HEK293 (cell line): ENCODE data around the gene TTC39A.

ENCODE experiments used
- CTCF ChIA-PET: fragments of 350-600 bp; formaldehyde crosslinking; extraction: SDS; loops from one replicate; lab custom pipeline; 2021; ENCODE audit warnings: antibody characterized with exemption; lab: Yijun Ruan, JAX
- POLR2A ChIA-PET: fragments of 300-600 bp; formaldehyde crosslinking; extraction: SDS; loops from one replicate; lab custom pipeline; 2020; ENCODE audit warnings: antibody characterized with exemption, inconsistent platforms; lab: Yijun Ruan, JAX
- H3K27ac ChIP-seq: fragments of 200-500 bp; sonication (Bioruptor generic); 2 replicates; pipeline ENCODE4 v1.5.1; 2014; ENCODE audit warnings: low read depth, low read length, control low read depth, inconsistent platforms; ENCODE audit errors: extremely low read depth
- H3K36me3 ChIP-seq, 2 experiments: fragments of 200-500 bp in 1 of 2; sonication (Bioruptor generic) in 1 of 2; 1 replicate in 1 of 2; 2 replicates in 1 of 2; pipeline ENCODE4 v1.5.1; 2014 to 2017; ENCODE audit warnings: inconsistent platforms in 2 of 2, low read length in 2 of 2; ENCODE audit not compliant: control insufficient read depth in 2 of 2, insufficient read depth in 1 of 2
- H3K4me1 ChIP-seq: fragments of 200-500 bp; sonication (Bioruptor generic); 2 replicates; pipeline ENCODE4 v1.5.1; 2014; ENCODE audit warnings: mild to moderate bottlenecking, low read length, inconsistent platforms; ENCODE audit not compliant: control insufficient read depth, insufficient read depth
- H3K4me3 ChIP-seq: 2 replicates; pipeline ENCODE4 v1.5.1; 2011; ENCODE audit warnings: low read depth, mild to moderate bottlenecking, control low read depth, low read length, moderate library complexity
- H3K9me3 ChIP-seq: fragments of 200-500 bp; sonication (Bioruptor generic); 2 replicates; pipeline ENCODE4 v1.5.1; 2014; ENCODE audit warnings: low read depth, low read length, inconsistent platforms; ENCODE audit not compliant: control insufficient read depth, insufficient read depth
- ATF2 ChIP-seq: fragments of 450-650 bp; formaldehyde crosslinking; IDR thresholded peaks from 2 replicates; pipeline ENCODE4 v1.5.1; 2016; ENCODE audit warnings: missing biosample characterization, missing genetic modification characterization, low read depth
- FEZF1 ChIP-seq: fragments of 450-650 bp; formaldehyde crosslinking; IDR thresholded peaks from 2 replicates; pipeline ENCODE4 v1.5.1; 2016; ENCODE audit warnings: missing biosample characterization, missing genetic modification characterization
- GLI2 ChIP-seq: fragments of 450-650 bp; formaldehyde crosslinking; IDR thresholded peaks from 2 replicates; pipeline ENCODE4; 2017; ENCODE audit warnings: missing biosample characterization, missing genetic modification characterization, low read depth, borderline replicate concordance
- INSM2 ChIP-seq: fragments of 450-650 bp; formaldehyde crosslinking; IDR thresholded peaks from 2 replicates; pipeline ENCODE4 v1.5.1; 2016; ENCODE audit warnings: missing biosample characterization, missing genetic modification characterization
- PRDM1 ChIP-seq: fragments of 450-650 bp; formaldehyde crosslinking; IDR thresholded peaks from 2 replicates; pipeline ENCODE4; 2016; ENCODE audit warnings: missing biosample characterization, missing genetic modification characterization
- SP3 ChIP-seq: fragments of 450-650 bp; formaldehyde crosslinking; IDR thresholded peaks from 2 replicates; pipeline ENCODE4 v1.5.1; 2016; ENCODE audit warnings: missing biosample characterization, missing genetic modification characterization
- TCF7L2 ChIP-seq: IDR thresholded peaks from 2 replicates; pipeline ENCODE4 v1.6.1; 2011; ENCODE audit warnings: low read depth, mild to moderate bottlenecking, inconsistent platforms, low read length, moderate library complexity, borderline replicate concordance
- WT1 ChIP-seq: fragments of 450-650 bp; formaldehyde crosslinking; IDR thresholded peaks from 2 replicates; pipeline ENCODE4 v1.5.1; 2016; ENCODE audit warnings: missing biosample characterization, missing genetic modification characterization
- YY1 ChIP-seq: fragments of 450-650 bp; formaldehyde crosslinking; IDR thresholded peaks from 2 replicates; pipeline ENCODE4 v1.5.1; 2018; ENCODE audit warnings: missing biosample characterization, missing genetic modification characterization
- ZBTB17 ChIP-seq: fragments of 450-650 bp; formaldehyde crosslinking; IDR thresholded peaks from 2 replicates; pipeline ENCODE4 v1.5.1; 2016; ENCODE audit warnings: missing biosample characterization, missing genetic modification characterization
- ZBTB21 ChIP-seq: fragments of 450-650 bp; formaldehyde crosslinking; IDR thresholded peaks from 2 replicates; pipeline ENCODE4 v1.5.1; 2017; ENCODE audit warnings: missing biosample characterization, missing genetic modification characterization
- ZNF132 ChIP-seq: fragments of 450-650 bp; formaldehyde crosslinking; IDR thresholded peaks from 2 replicates; pipeline ENCODE4 v1.5.1; 2017; ENCODE audit warnings: missing biosample characterization, missing genetic modification characterization, borderline replicate concordance
- ZNF174 ChIP-seq: fragments of 450-650 bp; formaldehyde crosslinking; IDR thresholded peaks from 2 replicates; pipeline ENCODE4 v1.5.0; 2017; ENCODE audit warnings: missing biosample characterization, mild to moderate bottlenecking, missing genetic modification characterization
- ZNF19 ChIP-seq: fragments of 450-650 bp; formaldehyde crosslinking; IDR thresholded peaks from 2 replicates; pipeline ENCODE4; 2016; ENCODE audit warnings: missing biosample characterization, missing genetic modification characterization, low read depth
- ZNF202 ChIP-seq: fragments of 450-650 bp; formaldehyde crosslinking; IDR thresholded peaks from 2 replicates; pipeline ENCODE4 v1.5.1; 2016; ENCODE audit warnings: missing biosample characterization, missing genetic modification characterization, borderline replicate concordance
- ZNF248 ChIP-seq: fragments of 450-650 bp; formaldehyde crosslinking; IDR thresholded peaks from 2 replicates; pipeline ENCODE4 v1.5.1; 2017; ENCODE audit warnings: missing biosample characterization, missing genetic modification characterization
- ZNF324 ChIP-seq: fragments of 450-650 bp; formaldehyde crosslinking; IDR thresholded peaks from 2 replicates; pipeline ENCODE4 v1.5.1; 2016; ENCODE audit warnings: missing biosample characterization, missing genetic modification characterization
- ZNF341 ChIP-seq: fragments of 450-650 bp; formaldehyde crosslinking; IDR thresholded peaks from 2 replicates; pipeline ENCODE4; 2016; ENCODE audit warnings: low read depth, missing biosample characterization, missing genetic modification characterization
- ZNF639 ChIP-seq: fragments of 450-650 bp; formaldehyde crosslinking; IDR thresholded peaks from 2 replicates; pipeline ENCODE4 v1.5.1; 2016; ENCODE audit warnings: missing biosample characterization, missing genetic modification characterization
- ZNF704 ChIP-seq: fragments of 450-650 bp; formaldehyde crosslinking; IDR thresholded peaks from 2 replicates; pipeline ENCODE4 v1.5.1; 2016; ENCODE audit warnings: missing biosample characterization, missing genetic modification characterization
- ZSCAN18 ChIP-seq: fragments of 450-650 bp; formaldehyde crosslinking; IDR thresholded peaks from 2 replicates; pipeline ENCODE4 v1.5.1; 2016; ENCODE audit warnings: missing biosample characterization, missing genetic modification characterization
- TF ChIP-seq, protein P1 (sequence below): fragments of 450-650 bp; formaldehyde crosslinking; IDR thresholded peaks from 2 replicates; pipeline ENCODE4 v1.5.1; 2017; ENCODE audit warnings: missing biosample characterization, mild to moderate bottlenecking, missing genetic modification characterization, moderate library complexity
- TF ChIP-seq, protein P2 (sequence below): fragments of 450-650 bp; formaldehyde crosslinking; IDR thresholded peaks from 2 replicates; pipeline ENCODE4 v1.5.1; 2017; ENCODE audit warnings: missing biosample characterization, missing genetic modification characterization

TTC39A gene

GRCh38 chr1:51237351-51238033 is 92.9 kb downstream of the TTC39A start:
- Histone ChIP-seq H3K9me3 (no peaks in the 10 kb centered on the region), H3K4me1 (peaks cover 16% of the 10 kb centered on the region; the same call in 1 of the 2 replicates)
- CTCF ChIA-PET: interaction anchor here (0.6 to 1.1 kb wide), 4 partner anchors 44 to 59 kb away, joined by 3 to 5 read pairs (median 4); no protein-coding TSS in a partner anchor
- TF ChIP-seq WT1 (no peak), INSM2 (tag by site-specific recombination) (no peak), ZNF19 (no peak), SP3 (0 out of 2 replicates have a peak, but pooled peaks have one; percentile 9), ZBTB21 (tag by site-specific recombination) (peak; percentile 55), YY1 (tag by site-specific recombination) (no peak), ZNF132 (tag by site-specific recombination) (no peak), ZSCAN18 (tag by site-specific recombination) (no peak), ZNF341 (tag by site-specific recombination) (no peak), FEZF1 (tag by site-specific recombination) (no peak), ZNF202 (no peak), ZNF324 (tag by site-specific recombination) (0 out of 2 replicates have a peak, but pooled peaks have one; percentile 22), ZNF174 (tag by site-specific recombination) (no peak), ATF2 (tag by site-specific recombination) (peak; percentile 97), ZNF704 (tag by site-specific recombination) (no peak), ZNF248 (no peak), ZNF639 (peak; percentile 34; the same call in 1 of the 2 replicates), GLI2 (tag by site-specific recombination) (peak; percentile 6; the same call in 1 of the 2 replicates), ZBTB17 (tag by site-specific recombination) (no peak), PRDM1 (tag by site-specific recombination) (no peak), TCF7L2 (0 out of 2 replicates have a peak, but pooled peaks have one; percentile 46)
- TF ChIP-seq, protein P1, sequence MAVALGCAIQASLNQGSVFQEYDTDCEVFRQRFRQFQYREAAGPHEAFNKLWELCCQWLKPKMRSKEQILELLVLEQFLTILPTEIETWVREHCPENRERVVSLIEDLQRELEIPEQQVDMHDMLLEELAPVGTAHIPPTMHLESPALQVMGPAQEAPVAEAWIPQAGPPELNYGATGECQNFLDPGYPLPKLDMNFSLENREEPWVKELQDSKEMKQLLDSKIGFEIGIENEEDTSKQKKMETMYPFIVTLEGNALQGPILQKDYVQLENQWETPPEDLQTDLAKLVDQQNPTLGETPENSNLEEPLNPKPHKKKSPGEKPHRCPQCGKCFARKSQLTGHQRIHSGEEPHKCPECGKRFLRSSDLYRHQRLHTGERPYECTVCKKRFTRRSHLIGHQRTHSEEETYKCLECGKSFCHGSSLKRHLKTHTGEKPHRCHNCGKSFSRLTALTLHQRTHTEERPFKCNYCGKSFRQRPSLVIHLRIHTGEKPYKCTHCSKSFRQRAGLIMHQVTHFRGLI (tag by site-specific recombination): no peak
- TF ChIP-seq, protein P2, sequence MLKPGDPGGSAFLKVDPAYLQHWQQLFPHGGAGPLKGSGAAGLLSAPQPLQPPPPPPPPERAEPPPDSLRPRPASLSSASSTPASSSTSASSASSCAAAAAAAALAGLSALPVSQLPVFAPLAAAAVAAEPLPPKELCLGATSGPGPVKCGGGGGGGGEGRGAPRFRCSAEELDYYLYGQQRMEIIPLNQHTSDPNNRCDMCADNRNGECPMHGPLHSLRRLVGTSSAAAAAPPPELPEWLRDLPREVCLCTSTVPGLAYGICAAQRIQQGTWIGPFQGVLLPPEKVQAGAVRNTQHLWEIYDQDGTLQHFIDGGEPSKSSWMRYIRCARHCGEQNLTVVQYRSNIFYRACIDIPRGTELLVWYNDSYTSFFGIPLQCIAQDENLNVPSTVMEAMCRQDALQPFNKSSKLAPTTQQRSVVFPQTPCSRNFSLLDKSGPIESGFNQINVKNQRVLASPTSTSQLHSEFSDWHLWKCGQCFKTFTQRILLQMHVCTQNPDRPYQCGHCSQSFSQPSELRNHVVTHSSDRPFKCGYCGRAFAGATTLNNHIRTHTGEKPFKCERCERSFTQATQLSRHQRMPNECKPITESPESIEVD: peak; percentile 80

More at GRCh38 chr1:51237351-51238033, 92.9 kb downstream of the TTC39A start:
- Histone ChIP-seq H3K27ac (peak overlapping the region; percentile 93), H3K36me3 (no peaks in the 10 kb centered on the region; a peak in 1 of 3 replicates), H3K4me3 (peak overlapping the region; percentile 98)
- POLR2A ChIA-PET: interaction anchor here (0.5 to 1.1 kb wide), 3 partner anchors 24 to 94 kb away, joined by 3 to 5 read pairs (median 4); no protein-coding TSS in a partner anchor
